Upper lobe of left lung (tissue), 6 donors: Measurements from ENCODE around the gene C5AR2. TPM values are rescaled to one million over a fixed set of nuclear protein-coding genes. Genes with fewer than 3 reads are reported as not detected.
A peak's percentile ranks its signal among the peaks of the same experiment; 100 is the strongest.
"Not testable (repeated sequence)": the region's sequence is repeated elsewhere in the genome, so short reads cannot be mapped to it uniquely, and the experiment has no call there.

ENCODE experiments used
- ATAC-seq, 2 donors: fragments of 200-7000 bp; cut with Tn5 transposase; one replicate each; pipeline ENCODE4 v1.9.1; 2022; ENCODE audit warnings: mild to moderate bottlenecking in 2 of 2, moderate library complexity in 2 of 2; ENCODE audit not compliant: low FRiP score in 2 of 2
- DNase-seq, 2 donors: peaks; one replicate each; pipeline ENCODE4 v3.0.0-alpha.2; 2019 to 2020
- H3K27ac ChIP-seq, 4 donors: fragments of 200-600 bp; sonication (generic); one replicate each; pipeline ENCODE4 v1.5.1; 2016 to 2019
- H3K27me3 ChIP-seq, 4 donors: fragments of 200-600 bp; sonication (generic); one replicate each; pipeline ENCODE4 v1.5.1; 2017 to 2019
- H3K36me3 ChIP-seq, 4 donors: fragments of 200-600 bp; sonication (generic); one replicate each; pipeline ENCODE4 v1.5.1; 2016 to 2019
- H3K4me1 ChIP-seq, 4 donors: fragments of 200-600 bp; sonication (generic); one replicate each; pipeline ENCODE4 v1.5.1; 2018 to 2019
- H3K4me3 ChIP-seq, 4 donors: fragments of 200-600 bp; sonication (generic); one replicate each; pipeline ENCODE4 v1.5.1; 2017 to 2019; ENCODE audit warnings: mild to moderate bottlenecking in 2 of 4, moderate library complexity in 1 of 4
- H3K9me3 ChIP-seq, 4 donors: fragments of 200-600 bp; sonication (generic); one replicate each; pipeline ENCODE4 v1.5.1; 2018 to 2019
- EP300 ChIP-seq, 4 donors: sonication (generic); formaldehyde crosslinking; IDR thresholded peaks; one replicate each; pipeline ENCODE4 v1.5.1; 2017; ENCODE audit warnings: antibody characterized with exemption in 4 of 4, control low read depth in 2 of 4
- POLR2A ChIP-seq, 4 donors: fragments of 450-650 bp; IDR thresholded peaks; one replicate each; pipeline ENCODE4 v1.5.1; 2016 to 2017; ENCODE audit warnings: antibody characterized with exemption in 4 of 4, mild to moderate bottlenecking in 2 of 4
- POLR2AphosphoS5 ChIP-seq, 2 donors: sonication (generic); formaldehyde crosslinking; IDR thresholded peaks; one replicate each; pipeline ENCODE4 v1.5.1; 2017; ENCODE audit warnings: antibody characterized with exemption in 2 of 2
- WGBS, 2 donors: methylation state at CpG; one replicate each; pipeline ENCODE4 v1.1.5; 2017 to 2018; 5-methylcytosine and 5-hydroxymethylcytosine counted together
- total RNA-seq, 6 donors: library from RNA; depleted of rRNA in 4 of 6; stranded (reverse); fragments of >200 nt in 4 of 6; gene quantifications; one replicate each; pipeline versions ENCODE4 v1.1.0 to v1.2.1, GENCODE V29; 2016 to 2021
- TF ChIP-seq, protein P1 (sequence below), 6 experiments: fragments of 450-650 bp in 4 of 6; fragments of 200-600 bp in 2 of 6; sonication (generic) in 2 of 6; IDR thresholded peaks; one replicate each; pipeline ENCODE4 v1.5.1; 2016 to 2019; ENCODE audit warnings: antibody characterized with exemption in 6 of 6
- donor health status: DM: no; HTN: no; CAD: no; lungs with moderate emphysema.
- donor health status: DM: no; HTN: yes; CAD: no; lungs with severe emphysema.

Gene C5AR2
- total RNA-seq, 6 donors from 2014 or later: 3.8 to 22.9 (median 10.0) TPM

DNA sequence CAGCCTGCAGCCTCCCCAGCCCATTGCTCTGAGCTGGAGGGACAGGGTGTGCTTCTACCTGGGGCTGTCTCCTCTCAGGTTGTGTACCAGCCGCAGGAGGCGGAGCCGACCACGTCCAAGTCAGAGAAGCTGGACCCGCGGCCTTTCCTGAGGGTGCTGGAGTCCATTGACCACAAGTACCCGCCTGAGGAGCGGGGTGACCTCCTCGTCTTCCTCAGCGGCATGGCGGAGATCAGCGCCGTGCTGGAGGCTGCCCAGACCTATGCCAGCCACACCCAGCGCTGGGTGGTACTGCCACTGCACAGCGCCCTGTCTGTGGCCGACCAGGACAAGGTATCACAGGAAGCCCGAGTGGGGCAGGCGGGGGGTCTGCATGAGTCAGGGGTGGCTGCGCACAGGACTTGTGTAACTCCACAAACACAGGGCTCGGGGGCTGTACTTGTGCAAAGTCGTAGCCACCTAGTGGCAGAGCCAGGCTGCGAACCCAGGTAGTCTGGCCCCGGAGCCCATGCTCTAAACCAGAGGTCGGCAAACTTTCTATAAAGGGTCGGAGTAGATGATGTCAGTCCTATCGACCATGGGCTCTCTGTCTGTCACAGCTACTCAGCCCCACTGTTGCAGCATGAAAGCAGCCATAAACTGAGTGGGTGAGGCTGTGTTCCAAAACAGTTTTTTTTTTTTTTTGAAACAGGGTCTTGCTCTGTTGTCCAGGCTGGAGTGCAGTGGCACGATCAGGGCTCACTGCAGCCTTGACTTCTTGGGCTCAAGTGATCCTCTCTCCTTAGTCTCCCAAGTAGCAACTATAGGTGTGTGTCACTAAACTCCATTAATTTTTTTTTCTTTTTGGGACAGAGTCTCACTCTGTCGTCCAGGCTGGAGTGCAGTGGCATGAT, 26.1 kb downstream of the C5AR2 start:
- Histone ChIP-seq H3K4me1 (peaks cover 0 to 9% (median 0%) of the 10 kb centered on the region in 4 donors), H3K9me3 (no peaks in the 10 kb centered on the region), H3K27me3 (no peaks in the 10 kb centered on the region), H3K27ac (no peak overlapping the region), H3K4me3 (no peak overlapping the region), H3K36me3 (peaks cover 17 to 100% (median 86%) of the 10 kb centered on the region in 4 donors)
- ATAC-seq (no peak), DNase-seq (peak in 1 of 2 donors; percentile 54)
- TF ChIP-seq EP300 (IDR thresholded peaks at IDR 0.05) (no peak), POLR2A (IDR thresholded peaks at IDR 0.05) (no peak), POLR2AphosphoS5 (IDR thresholded peaks at IDR 0.05) (no peak)
- TF ChIP-seq, protein P1, sequence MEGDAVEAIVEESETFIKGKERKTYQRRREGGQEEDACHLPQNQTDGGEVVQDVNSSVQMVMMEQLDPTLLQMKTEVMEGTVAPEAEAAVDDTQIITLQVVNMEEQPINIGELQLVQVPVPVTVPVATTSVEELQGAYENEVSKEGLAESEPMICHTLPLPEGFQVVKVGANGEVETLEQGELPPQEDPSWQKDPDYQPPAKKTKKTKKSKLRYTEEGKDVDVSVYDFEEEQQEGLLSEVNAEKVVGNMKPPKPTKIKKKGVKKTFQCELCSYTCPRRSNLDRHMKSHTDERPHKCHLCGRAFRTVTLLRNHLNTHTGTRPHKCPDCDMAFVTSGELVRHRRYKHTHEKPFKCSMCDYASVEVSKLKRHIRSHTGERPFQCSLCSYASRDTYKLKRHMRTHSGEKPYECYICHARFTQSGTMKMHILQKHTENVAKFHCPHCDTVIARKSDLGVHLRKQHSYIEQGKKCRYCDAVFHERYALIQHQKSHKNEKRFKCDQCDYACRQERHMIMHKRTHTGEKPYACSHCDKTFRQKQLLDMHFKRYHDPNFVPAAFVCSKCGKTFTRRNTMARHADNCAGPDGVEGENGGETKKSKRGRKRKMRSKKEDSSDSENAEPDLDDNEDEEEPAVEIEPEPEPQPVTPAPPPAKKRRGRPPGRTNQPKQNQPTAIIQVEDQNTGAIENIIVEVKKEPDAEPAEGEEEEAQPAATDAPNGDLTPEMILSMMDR (IDR thresholded peaks at IDR 0.05): no peak
- WGBS, 2 donors: 88 to 96% methylated on average over 11 to 25 of the region's 28 CpGs

DNA sequence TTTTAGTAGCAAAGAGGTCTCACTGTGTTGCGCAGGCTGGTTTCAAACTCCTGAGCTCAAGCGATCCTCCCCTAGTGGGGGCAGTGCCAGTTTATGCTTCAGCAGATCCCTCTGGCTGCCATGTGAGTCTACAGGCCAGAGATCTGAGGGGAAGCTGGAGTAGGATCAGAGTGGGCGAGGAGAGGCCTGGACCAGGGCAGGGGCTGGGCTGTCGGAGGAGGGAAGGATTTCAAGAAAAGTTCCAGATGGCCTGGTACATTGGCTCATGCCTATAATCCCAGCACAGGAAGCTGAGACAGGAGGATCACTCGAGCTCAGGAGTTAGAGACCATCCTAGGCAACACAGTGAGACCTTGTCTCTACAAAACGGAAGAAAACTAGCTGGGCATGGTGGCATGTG, 27.0 kb downstream of the C5AR2 start:
- H3K27ac ChIP-seq: no peak overlapping the region
- ATAC-seq (peak in 1 of 2 donors; percentile 27), DNase-seq (no peak)
- H3K9me3 ChIP-seq: no peaks in the 10 kb centered on the region
- H3K4me3 ChIP-seq: no peak overlapping the region
- no peak for TF ChIP-seq POLR2AphosphoS5 (IDR thresholded peaks at IDR 0.05)
- no peak for TF ChIP-seq EP300 (IDR thresholded peaks at IDR 0.05)
- TF ChIP-seq, protein P1 (IDR thresholded peaks at IDR 0.05): no peak
- no peak for TF ChIP-seq POLR2A (IDR thresholded peaks at IDR 0.05)
- 89 to 96% methylated on average over 5 to 6 of the region's 6 CpGs for WGBS, 2 donors
- H3K36me3 ChIP-seq: peaks cover 10 to 100% (median 84%) of the 10 kb centered on the region in 4 donors
- peaks cover 0 to 7% (median 0%) of the 10 kb centered on the region in 4 donors for H3K4me1 ChIP-seq
- H3K27me3 ChIP-seq: no peaks in the 10 kb centered on the region

DNA sequence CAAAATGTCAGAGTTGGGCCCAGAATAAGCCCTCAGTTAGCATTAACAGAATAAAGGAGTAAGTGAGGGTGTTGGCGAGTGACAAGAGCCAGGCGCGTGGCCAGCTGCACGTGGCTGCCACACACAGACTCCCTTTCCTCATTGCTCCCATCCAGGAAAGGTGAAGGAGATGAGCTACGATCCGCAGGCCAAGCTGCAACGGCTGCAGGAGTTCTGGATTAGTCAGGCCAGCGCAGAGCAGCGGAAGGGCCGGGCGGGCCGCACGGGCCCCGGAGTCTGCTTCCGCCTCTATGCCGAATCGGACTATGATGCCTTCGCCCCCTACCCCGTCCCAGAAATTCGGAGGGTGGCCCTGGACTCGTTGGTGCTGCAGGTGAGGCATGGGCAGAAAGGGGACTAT, 30.3 kb downstream of the C5AR2 start:
- H3K4me3 ChIP-seq: no peak overlapping the region
- H3K27ac ChIP-seq: no peak overlapping the region
- TF ChIP-seq POLR2A (IDR thresholded peaks at IDR 0.05): no peak
- TF ChIP-seq EP300 (IDR thresholded peaks at IDR 0.05): no peak
- TF ChIP-seq, protein P1 (IDR thresholded peaks at IDR 0.05): no peak
- TF ChIP-seq POLR2AphosphoS5 (IDR thresholded peaks at IDR 0.05): no peak
- H3K27me3 ChIP-seq: no peaks in the 10 kb centered on the region
- DNase-seq: peak in 1 of 2 donors; percentile 63
- H3K9me3 ChIP-seq: no peaks in the 10 kb centered on the region
- no peak for ATAC-seq
- H3K4me1 ChIP-seq: peaks cover 0 to 3% (median 0%) of the 10 kb centered on the region in 4 donors
- WGBS, 2 donors: 94 to 96% methylated on average over 15 to 21 of the region's 21 CpGs
- peaks cover 10 to 100% (median 80%) of the 10 kb centered on the region in 4 donors for H3K36me3 ChIP-seq

DNA sequence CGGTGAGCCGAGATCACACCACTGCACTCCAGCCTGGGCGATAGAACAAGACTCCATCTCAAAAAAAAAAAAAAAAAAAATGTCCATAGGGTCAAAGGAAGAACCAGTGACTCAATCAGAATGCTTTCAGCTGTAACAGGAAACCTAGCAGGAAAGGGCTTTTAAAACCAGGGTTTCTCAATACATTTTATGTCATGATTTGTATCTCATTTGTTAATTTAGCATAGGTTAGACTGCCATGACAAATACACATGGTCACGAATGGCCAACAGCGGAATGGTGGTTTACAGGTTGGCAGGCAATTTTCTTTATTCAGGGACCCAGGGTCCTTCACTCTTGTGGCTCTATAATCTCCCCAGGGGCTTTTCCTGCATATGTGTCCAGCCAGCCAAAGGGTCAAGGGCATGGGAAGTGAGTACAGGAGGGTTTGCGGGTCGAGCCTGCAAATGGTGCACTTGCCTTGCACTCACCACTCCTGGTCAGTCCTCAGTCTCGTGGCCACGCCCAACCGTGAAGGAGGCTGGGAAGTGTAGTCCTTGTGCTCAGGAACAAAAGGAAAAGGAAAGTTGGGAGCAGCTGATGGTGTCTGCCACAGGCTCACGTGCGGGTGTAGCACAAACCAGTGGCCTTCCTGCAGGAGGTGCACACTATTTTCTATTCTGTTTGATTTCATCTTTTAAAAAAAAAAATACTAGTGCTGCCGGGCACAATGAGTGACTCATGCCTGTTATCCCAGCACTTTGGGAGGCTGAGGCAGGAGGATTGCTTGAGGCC, 32.0 kb downstream of the C5AR2 start:
- peak in 1 of 2 donors; percentile 27 for ATAC-seq
- Histone ChIP-seq H3K4me3 (no peak overlapping the region), H3K27ac (peak overlapping the region; percentile 43 to 74 (median 58)), H3K4me1 (peaks cover 0 to 3% (median 0%) of the 10 kb centered on the region in 4 donors), H3K36me3 (peaks cover 1 to 93% (median 72%) of the 10 kb centered on the region in 4 donors), H3K27me3 (no peaks in the 10 kb centered on the region), H3K9me3 (no peaks in the 10 kb centered on the region)
- TF ChIP-seq, protein P1 (IDR thresholded peaks at IDR 0.05): no peak
- TF ChIP-seq EP300 (IDR thresholded peaks at IDR 0.05) (no peak), POLR2AphosphoS5 (IDR thresholded peaks at IDR 0.05) (no peak)
- no peak for DNase-seq
- 79 to 83% methylated on average over 12 to 13 of the region's 13 CpGs for WGBS, 2 donors

DNA sequence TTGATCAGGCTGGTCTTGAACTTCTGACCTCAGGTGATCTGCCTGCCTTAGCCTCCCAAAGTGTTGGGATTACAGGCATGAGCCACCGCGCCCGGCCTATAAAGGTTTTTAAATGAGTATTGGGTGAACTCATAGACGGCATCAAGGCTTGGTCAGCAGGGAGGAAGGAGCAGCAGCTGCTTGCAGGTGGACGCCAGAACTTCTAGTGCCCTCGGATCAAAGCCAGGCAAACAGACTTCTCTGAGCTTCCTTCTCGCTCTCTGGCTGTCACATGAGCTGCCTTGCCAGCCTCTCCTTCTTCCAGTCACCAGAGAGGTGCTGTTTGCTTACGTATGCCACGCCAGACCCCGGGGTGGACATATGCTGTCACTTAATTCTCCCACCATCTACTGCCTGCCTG, 33.5 kb downstream of the C5AR2 start:
- H3K27ac ChIP-seq: peak overlapping the region in 2 of 4 donors; percentile 43 to 74
- ATAC-seq, DNase-seq, H3K9me3 ChIP-seq, H3K27me3 ChIP-seq, H3K4me1 ChIP-seq, H3K4me3 ChIP-seq: not testable (repeated sequence)
- 83 to 93% methylated on average over 5 to 10 of the region's 10 CpGs for whole genome bisulfite sequencing, 2 donors
- peaks cover 7 to 93% (median 67%) of the 10 kb centered on the region in 4 donors for H3K36me3 ChIP-seq
